Immature natural killer cell (primary cell): Measurements from ENCODE around the gene FBLN5. TPM values are rescaled to one million over a fixed set of nuclear protein-coding genes. Genes with fewer than 3 reads are reported as not detected.
"Not testable (repeated sequence)": the region's sequence is repeated elsewhere in the genome, so short reads cannot be mapped to it uniquely, and the experiment has no call there.

Experiments used
- DNase-seq, 3 donors: peaks; one replicate each; pipeline ENCODE4 v3.0.0; 2022; ENCODE audit warnings: mixed read lengths in 1 of 3
- H3K27ac Mint-ChIP-seq, 6 donors: one replicate each; pipeline ENCODE4 v1.8.0; 2020; ENCODE audit warnings: mixed read lengths in 6 of 6, mild to moderate bottlenecking in 5 of 6, inconsistent platforms in 4 of 6, moderate library complexity in 3 of 6
- H3K27me3 Mint-ChIP-seq, 3 donors: one replicate each; pipeline ENCODE4 v1.8.0; 2020 to 2021; ENCODE audit warnings: low read depth in 3 of 3, mild to moderate bottlenecking in 3 of 3, mixed read lengths in 3 of 3, moderate library complexity in 3 of 3, inconsistent platforms in 1 of 3
- H3K36me3 Mint-ChIP-seq, 3 donors: one replicate each; pipeline ENCODE4 v1.8.0; 2020; ENCODE audit warnings: mixed read lengths in 3 of 3, inconsistent platforms in 2 of 3, mild to moderate bottlenecking in 2 of 3
- H3K4me1 Mint-ChIP-seq, 2 donors: one replicate each; pipeline ENCODE4 v1.8.0; 2020; ENCODE audit warnings: inconsistent platforms in 2 of 2, mild to moderate bottlenecking in 2 of 2, mixed read lengths in 2 of 2, moderate library complexity in 1 of 2
- H3K4me3 Mint-ChIP-seq, 5 donors: one replicate each; pipeline ENCODE4 v1.8.0; 2020; ENCODE audit warnings: mild to moderate bottlenecking in 5 of 5, mixed read lengths in 5 of 5, inconsistent platforms in 3 of 5, moderate library complexity in 3 of 5
- H3K9me3 Mint-ChIP-seq, 6 donors: one replicate each; pipeline ENCODE4 v1.8.0; 2020; ENCODE audit warnings: mild to moderate bottlenecking in 6 of 6, mixed read lengths in 6 of 6, inconsistent platforms in 4 of 6, moderate library complexity in 3 of 6
- polyA plus RNA-seq, 3 donors: library from polyadenylated mRNA; unstranded; fragments of 300-500 nt; fragmentation: Illumina TruSeq; gene quantifications; one replicate each; pipeline ENCODE4 v1.2.3, GENCODE V29; 2021

The FBLN5 gene
- polyA plus RNA-seq, 3 donors from 2014 or later = 3.0 to 3.8 (median 3.0) TPM

- Mint-ChIP-seq H3K9me3 (no peaks in the 10 kb centered on the region), H3K27ac (peak overlapping the region in 1 of 6 donors; percentile 55), H3K4me1 (peaks cover 14 to 28% of the 10 kb centered on the region in 2 donors), H3K27me3 (peaks cover 0 to 6% (median 2%) of the 10 kb centered on the region in 3 donors), H3K4me3 (no peak overlapping the region), H3K36me3 (peaks cover 0 to 3% (median 0%) of the 10 kb centered on the region in 3 donors)
- no peak for DNase-seq
Observed at GRCh38 chr14:91879196-91879595, 68.3 kb downstream of the FBLN5 start.

- Mint-ChIP-seq H3K9me3 (no peaks in the 10 kb centered on the region), H3K4me3 (no peak overlapping the region), H3K27ac (peak overlapping the region in 1 of 6 donors; percentile 7), H3K27me3 (peaks cover 3 to 8% (median 5%) of the 10 kb centered on the region in 3 donors), H3K4me1 (peaks cover 23 to 37% of the 10 kb centered on the region in 2 donors), H3K36me3 (peaks cover 0 to 3% (median 0%) of the 10 kb centered on the region in 3 donors)
- DNase-seq = peak in 1 of 3 donors; percentile 12
Observed at GRCh38 chr14:91878274-91878673, 69.2 kb downstream of the FBLN5 start.

- Mint-ChIP-seq H3K4me1 (peaks cover 32 to 45% of the 10 kb centered on the region in 2 donors), H3K4me3 (no peak overlapping the region)
- DNase-seq = no peak
Observed at GRCh38 chr14:91877376-91877915, 70.0 kb downstream of the FBLN5 start.

GRCh38 chr14:91876492-91876891 lies 71.0 kb downstream of the FBLN5 start:
- Mint-ChIP-seq H3K9me3 (no peaks in the 10 kb centered on the region), H3K36me3 (peaks cover 0 to 6% (median 0%) of the 10 kb centered on the region in 3 donors), H3K4me1 (peaks cover 41 to 55% of the 10 kb centered on the region in 2 donors), H3K27me3 (peaks cover 4 to 9% (median 4%) of the 10 kb centered on the region in 3 donors), H3K27ac (peak overlapping the region in 2 of 6 donors; percentile 42 to 60), H3K4me3 (no peak overlapping the region)
- DNase-seq = no peak

More at GRCh38 chr14:91877376-91877915, 70.0 kb downstream of the FBLN5 start:
- H3K9me3 Mint-ChIP-seq = no peaks in the 10 kb centered on the region
- H3K27me3 Mint-ChIP-seq = peaks cover 4 to 9% (median 4%) of the 10 kb centered on the region in 3 donors
- H3K27ac Mint-ChIP-seq = no peak overlapping the region
- peaks cover 0 to 3% (median 0%) of the 10 kb centered on the region in 3 donors for H3K36me3 Mint-ChIP-seq

- Mint-ChIP-seq H3K36me3 (peaks cover 0 to 6% (median 0%) of the 10 kb centered on the region in 3 donors), H3K27ac (peak overlapping the region in 4 of 6 donors; percentile 41 to 81 (median 53)), H3K27me3 (peaks cover 4 to 5% (median 4%) of the 10 kb centered on the region in 3 donors), H3K4me1 (peaks cover 49 to 54% of the 10 kb centered on the region in 2 donors), H3K4me3 (no peak overlapping the region), H3K9me3 (no peaks in the 10 kb centered on the region)
- DNase-seq = no peak
Observed at GRCh38 chr14:91875525-91876286, 71.8 kb downstream of the FBLN5 start.

GRCh38 chr14:91873471-91874415 lies 73.8 kb downstream of the FBLN5 start:
- Mint-ChIP-seq H3K9me3 (no peaks in the 10 kb centered on the region), H3K4me3 (peak overlapping the region; percentile 75 to 82 (median 77)), H3K27me3 (peaks cover 3 to 4% (median 4%) of the 10 kb centered on the region in 3 donors), H3K36me3 (peaks cover 0 to 6% (median 3%) of the 10 kb centered on the region in 3 donors), H3K27ac (peak overlapping the region; percentile 64 to 91 (median 79)), H3K4me1 (peaks cover 69 to 70% of the 10 kb centered on the region in 2 donors)
- peak; percentile 82 to 86 (median 85) for DNase-seq

- Mint-ChIP-seq H3K27ac (peak overlapping the region; percentile 64 to 91 (median 79)), H3K36me3 (peaks cover 0 to 6% (median 3%) of the 10 kb centered on the region in 3 donors), H3K9me3 (no peaks in the 10 kb centered on the region), H3K4me1 (peaks cover 78 to 80% of the 10 kb centered on the region in 2 donors), H3K27me3 (peaks cover 3 to 7% (median 4%) of the 10 kb centered on the region in 3 donors), H3K4me3 (peak overlapping the region; percentile 75 to 82 (median 77))
- DNase-seq = peak; percentile 17 to 43 (median 21)
Observed at GRCh38 chr14:91872517-91873470, 74.7 kb downstream of the FBLN5 start.

GRCh38 chr14:91872011-91872501 lies 75.4 kb downstream of the FBLN5 start:
- H3K9me3 Mint-ChIP-seq = no peaks in the 10 kb centered on the region
- peaks cover 86 to 87% of the 10 kb centered on the region in 2 donors for H3K4me1 Mint-ChIP-seq
- H3K27me3 Mint-ChIP-seq = peaks cover 8 to 13% (median 9%) of the 10 kb centered on the region in 3 donors
- DNase-seq = peak in 1 of 3 donors; percentile 13
- peak overlapping the region; percentile 64 to 91 (median 79) for H3K27ac Mint-ChIP-seq
- peak overlapping the region; percentile 75 to 82 (median 77) for H3K4me3 Mint-ChIP-seq
- peaks cover 0 to 6% (median 3%) of the 10 kb centered on the region in 3 donors for H3K36me3 Mint-ChIP-seq

- peak overlapping the region in 3 of 5 donors; percentile 21 to 77 (median 75) for H3K4me3 Mint-ChIP-seq
- peaks cover 92% of the 10 kb centered on the region in 2 donors for H3K4me1 Mint-ChIP-seq
- H3K9me3 Mint-ChIP-seq, DNase-seq, H3K36me3 Mint-ChIP-seq: not testable (repeated sequence)
- peak overlapping the region in 5 of 6 donors; percentile 50 to 91 (median 77) for H3K27ac Mint-ChIP-seq
- H3K27me3 Mint-ChIP-seq = peaks cover 8 to 13% (median 9%) of the 10 kb centered on the region in 3 donors
Observed at GRCh38 chr14:91871401-91871800, 76.1 kb downstream of the FBLN5 start.

- Mint-ChIP-seq H3K27ac (peak overlapping the region in 5 of 6 donors; percentile 17 to 90 (median 65)), H3K27me3 (peaks cover 8 to 13% (median 9%) of the 10 kb centered on the region in 3 donors), H3K36me3 (peaks cover 0 to 3% (median 3%) of the 10 kb centered on the region in 3 donors), H3K4me1 (peaks cover 95 to 97% of the 10 kb centered on the region in 2 donors), H3K4me3 (peak overlapping the region in 3 of 5 donors; percentile 11 to 80 (median 29)), H3K9me3 (no peaks in the 10 kb centered on the region)
- no peak for DNase-seq
Observed at GRCh38 chr14:91870890-91871289, 76.6 kb downstream of the FBLN5 start.

GRCh38 chr14:91870001-91870400 lies 77.5 kb downstream of the FBLN5 start:
- Mint-ChIP-seq H3K9me3 (no peaks in the 10 kb centered on the region), H3K36me3 (peaks cover 0 to 5% (median 3%) of the 10 kb centered on the region in 3 donors), H3K27ac (peak overlapping the region; percentile 53 to 95 (median 87)), H3K4me3 (peak overlapping the region; percentile 33 to 80 (median 64)), H3K4me1 (peaks cover 93 to 99% of the 10 kb centered on the region in 2 donors), H3K27me3 (peaks cover 8 to 13% (median 9%) of the 10 kb centered on the region in 3 donors)
- peak; percentile 27 to 39 (median 32) for DNase-seq

GRCh38 chr14:91869556-91869955 lies 77.9 kb downstream of the FBLN5 start:
- Mint-ChIP-seq H3K27ac (peak overlapping the region; percentile 53 to 95 (median 87)), H3K36me3 (peaks cover 0 to 7% (median 3%) of the 10 kb centered on the region in 3 donors)
- DNase-seq = no peak

More at GRCh38 chr14:91869556-91869955, 77.9 kb downstream of the FBLN5 start:
- Mint-ChIP-seq H3K9me3 (no peaks in the 10 kb centered on the region), H3K4me3 (peak overlapping the region; percentile 33 to 80 (median 64)), H3K4me1 (peaks cover 94 to 99% of the 10 kb centered on the region in 2 donors), H3K27me3 (peaks cover 9 to 13% (median 9%) of the 10 kb centered on the region in 3 donors)
